ENCODE data around the gene CD63. TPM values are rescaled to one million over a fixed set of nuclear protein-coding genes. Genes with fewer than 3 reads are reported as not detected.

Gene CD63
- total and polyA plus RNA-seq, 2 of the 13 experiments (the other 11 are each of a cell fraction or from before 2014, with no cell fraction given), result 234 to 277 TPM

- TF ChIP-seq PATZ1 (CRISPR knock-in tag; IDR thresholded peaks at IDR 0.05) (peak; percentile 74), ZNF710 (CRISPR knock-in tag; IDR thresholded peaks at IDR 0.05; ENCODE audit: borderline replicate concordance) (peak; percentile 76; the same call in 1 of the 2 replicates)
Observed at GRCh38 chr12:55742719-55743405, 14.1 kb upstream of the CD63 start, which contains the start of gene GDF11 (continued).

- CTCF ChIA-PET (ENCODE audit: low intra/inter-chr PET ratio, low total read pairs), result no interaction called here
- POLR2A ChIA-PET, result interaction anchor here (1.2 to 1.4 kb wide), 2 partner anchors 13 to 87 kb away, joined by 3 to 7 read pairs; partner anchors contain the start of genes CD63 and DNAJC14
- Histone ChIP-seq H3K4me2 (ENCODE audit: low read depth, low read length) (peak overlapping the region; percentile 89), H3K27ac (ENCODE audit: extremely low read length, insufficient read depth, low read length) (no peak overlapping the region), H3K36me3 (replicated peaks in 1 of 2; ENCODE audit: control insufficient read depth in 1 of 2, insufficient read depth in 2 of 2, low read length in 2 of 2) (no peaks in the 10 kb centered on the region), H3K4me1 (ENCODE audit: insufficient read depth, low read length) (peaks cover 52% of the 10 kb centered on the region), H2AFZ (ENCODE audit: low read length) (no peak overlapping the region), H3K9ac (ENCODE audit: insufficient read depth, low read depth, low read length) (no peak overlapping the region), H3K79me2 (ENCODE audit: insufficient read depth, low read length) (no peaks in the 10 kb centered on the region), H3K27me3 (ENCODE audit: control insufficient read depth in 1 of 2, insufficient read depth in 2 of 2, low read length in 2 of 2) (peaks cover 0 to 12% of the 10 kb centered on the region in 2 experiments; a peak in 2 of 5 replicates), H3K9me3 (ENCODE audit: low read length) (no peaks in the 10 kb centered on the region), H3K4me3 (replicated peaks in 1 of 3; ENCODE audit: insufficient read depth in 1 of 3, low read depth in 2 of 3, low read length in 3 of 3) (peak overlapping the region in 2 of 3 experiments; percentile 56 to 74; a peak in 3 of 6 replicates), H4K20me1 (ENCODE audit: insufficient read depth, low read length) (no peaks in the 10 kb centered on the region)
- 3% methylated on average over 3 of the region's 3 CpGs for WGBS (ENCODE audit: low lambda C conversion rate)
- TF ChIP-seq ZNF512 (CRISPR knock-in tag; IDR thresholded peaks at IDR 0.05) (no peak), GATAD2A (CRISPR knock-in tag; IDR thresholded peaks at IDR 0.05) (no peak), HNF1B (CRISPR knock-in tag; IDR thresholded peaks at IDR 0.05) (0 out of 2 replicates have a peak, but pooled peaks have one; percentile 16), ELF4 (CRISPR knock-in tag; IDR thresholded peaks at IDR 0.05; ENCODE audit: borderline replicate concordance) (no peak)
- ATAC-seq, result no peak
- no peak for DNase-seq (ENCODE audit: low spot score)
- no peak for FAIRE-seq
- in situ Hi-C loops (cut with HindIII; ENCODE audit: extremely low pct_ligation_motif_present, low pct_unique_long_range_greater_than_20kb), result no loop called here
- no TSS peak for BruUV-seq (replicated peaks)
- intact Hi-C loops (cut with micrococcal nuclease; ENCODE audit: unreplicated experiment), result no loop called here
Observed at GRCh38 chr12:55741931-55742680, 13.3 kb upstream of the CD63 start.

Data from HepG2 (cell line).